Mesenchymal stem cell (in vitro differentiated cells and primary cell): Measurements from ENCODE around the gene CARD10.
"Not testable (repeated sequence)": the region's sequence is repeated elsewhere in the genome, so short reads cannot be mapped to it uniquely, and the experiment has no call there.

ENCODE experiments used
- DNase-seq: peaks from one replicate; pipeline ENCODE4 v3.0.0-alpha.2; 2013
- H2AFZ ChIP-seq: one replicate; pipeline ENCODE4 v1.6.1; 2013; ENCODE audit warnings: low read depth, mild to moderate bottlenecking, control low read depth, inconsistent platforms, low read length, moderate library complexity
- H2AK5ac ChIP-seq: 2 replicates; pipeline ENCODE4 v1.6.1; 2013; ENCODE audit warnings: low read length, moderate library complexity, mild to moderate bottlenecking, inconsistent platforms; ENCODE audit not compliant: severe bottlenecking
- H2BK120ac ChIP-seq: one replicate; pipeline ENCODE4 v1.6.1; 2013; ENCODE audit warnings: low read depth, mild to moderate bottlenecking, inconsistent platforms, low read length, moderate library complexity
- H2BK12ac ChIP-seq, 2 experiments: one replicate each; pipeline ENCODE4 v1.6.1; 2013; ENCODE audit warnings: inconsistent platforms in 2 of 2, low read length in 2 of 2, mild to moderate bottlenecking in 2 of 2, moderate library complexity in 2 of 2, control low read depth in 1 of 2
- H2BK15ac ChIP-seq: one replicate; pipeline ENCODE4 v1.6.1; 2013; ENCODE audit warnings: mild to moderate bottlenecking, low read depth, inconsistent platforms; ENCODE audit not compliant: poor library complexity, severe bottlenecking
- H2BK5ac ChIP-seq: 2 replicates; pipeline ENCODE4 v1.6.1; 2013; ENCODE audit warnings: low read depth, mild to moderate bottlenecking, low read length, control low read depth, inconsistent platforms; ENCODE audit not compliant: poor library complexity, severe bottlenecking
- H3K14ac ChIP-seq, 2 experiments: one replicate each; pipeline ENCODE4 v1.6.1; 2013; ENCODE audit warnings: inconsistent platforms in 2 of 2, low read length in 2 of 2, control low read depth in 1 of 2, mild to moderate bottlenecking in 1 of 2, moderate library complexity in 1 of 2
- H3K18ac ChIP-seq, 2 experiments: one replicate each; pipeline ENCODE4 v1.6.1; 2013; ENCODE audit warnings: inconsistent platforms in 2 of 2, low read length in 2 of 2, control low read depth in 1 of 2, low read depth in 1 of 2, mild to moderate bottlenecking in 1 of 2
- H3K23ac ChIP-seq, 2 experiments: one replicate each; pipeline ENCODE4 v1.6.1; 2013; ENCODE audit warnings: inconsistent platforms in 2 of 2, low read length in 2 of 2, mild to moderate bottlenecking in 2 of 2, moderate library complexity in 2 of 2, control low read depth in 1 of 2
- H3K27ac ChIP-seq: 2 replicates; pipeline ENCODE4 v1.5.1; 2013; ENCODE audit warnings: mild to moderate bottlenecking, moderate library complexity, low read length, control low read depth, inconsistent platforms; ENCODE audit not compliant: poor library complexity, severe bottlenecking
- H3K27me3 ChIP-seq, 2 experiments: 2 replicates each; pipeline versions ENCODE4 v1.6.1 to v1.7.0; 2013; ENCODE audit warnings: low read length in 2 of 2, mild to moderate bottlenecking in 2 of 2, moderate library complexity in 2 of 2, control low read depth in 1 of 2, inconsistent platforms in 1 of 2; ENCODE audit not compliant: control insufficient read depth in 1 of 2, insufficient read depth in 1 of 2
- H3K36me3 ChIP-seq, 2 experiments: 2 replicates each; pipeline versions ENCODE4 v1.6.1 to v1.7.0; 2013; ENCODE audit warnings: low read length in 2 of 2, control low read depth in 1 of 2, inconsistent platforms in 1 of 2, low read depth in 1 of 2, mild to moderate bottlenecking in 1 of 2; ENCODE audit not compliant: insufficient read depth in 2 of 2, control insufficient read depth in 1 of 2
- H3K4ac ChIP-seq, 2 experiments: one replicate each; pipeline ENCODE4 v1.6.1; 2013; ENCODE audit warnings: inconsistent platforms in 2 of 2, low read length in 2 of 2, mild to moderate bottlenecking in 2 of 2, moderate library complexity in 2 of 2, control low read depth in 1 of 2, low read depth in 1 of 2
- H3K4me1 ChIP-seq: 2 replicates; pipeline ENCODE4 v1.6.1; 2013; ENCODE audit warnings: low read depth, low read length, control low read depth; ENCODE audit not compliant: control insufficient read depth, insufficient read depth
- H3K4me2 ChIP-seq: 2 replicates; pipeline ENCODE4 v1.6.1; 2013; ENCODE audit warnings: low read length, mild to moderate bottlenecking, inconsistent platforms; ENCODE audit not compliant: poor library complexity, severe bottlenecking
- H3K4me3 ChIP-seq, 2 experiments: 2 replicates each; pipeline versions ENCODE4 v1.5.1 to v1.7.0; 2013; ENCODE audit warnings: low read length in 2 of 2, mild to moderate bottlenecking in 2 of 2, control low read depth in 1 of 2, low read depth in 1 of 2; ENCODE audit not compliant: insufficient read depth in 1 of 2
- H3K79me1 ChIP-seq: replicated peaks from 2 replicates; pipeline ENCODE4 v1.6.1; 2013; ENCODE audit warnings: mild to moderate bottlenecking, control low read depth, low read length, inconsistent platforms; ENCODE audit not compliant: poor library complexity, severe bottlenecking
- H3K9ac ChIP-seq: 2 replicates; pipeline ENCODE4 v1.7.0; 2013; ENCODE audit warnings: mild to moderate bottlenecking, low read length, moderate library complexity
- H3K9me3 ChIP-seq: 2 replicates; pipeline ENCODE4 v1.7.0; 2013; ENCODE audit warnings: mild to moderate bottlenecking, low read length; ENCODE audit not compliant: control insufficient read depth
- H4K8ac ChIP-seq: one replicate; pipeline ENCODE4 v1.6.1; 2013; ENCODE audit warnings: inconsistent platforms, mild to moderate bottlenecking, low read length, moderate library complexity
- H4K91ac ChIP-seq: one replicate; pipeline ENCODE4 v1.6.1; 2013; ENCODE audit warnings: mild to moderate bottlenecking, low read length, inconsistent platforms
- WGBS: methylation state at CpG from one replicate; pipeline ENCODE4 v1.1.7; 2013; ENCODE audit warnings: mixed read lengths; 5-methylcytosine and 5-hydroxymethylcytosine counted together

Gene CARD10

GRCh38 chr22:37470087-37470445 lies 49.1 kb downstream of the CARD10 start:
- H3K79me1 ChIP-seq: no peaks in the 10 kb centered on the region
- H3K4me2 ChIP-seq: no peak overlapping the region
- no peak overlapping the region for H2AK5ac ChIP-seq
- H3K27ac ChIP-seq: no peak overlapping the region
- H2BK120ac ChIP-seq: no peak overlapping the region
- H2BK12ac ChIP-seq: no peak overlapping the region
- H2BK5ac ChIP-seq: no peak overlapping the region
- peaks cover 0 to 32% of the 10 kb centered on the region in 2 experiments for H3K36me3 ChIP-seq
- no peak overlapping the region for H3K4me3 ChIP-seq
- H2AFZ ChIP-seq: no peak overlapping the region
- H3K23ac ChIP-seq: no peak overlapping the region
- WGBS: 77% methylated on average over 5 of the region's 5 CpGs
- H3K18ac ChIP-seq: no peak overlapping the region
- H3K9me3 ChIP-seq: no peaks in the 10 kb centered on the region
- no peak overlapping the region for H4K8ac ChIP-seq
- no peak overlapping the region for H3K14ac ChIP-seq
- DNase-seq: no peak
- peaks cover 0 to 92% of the 10 kb centered on the region in 2 experiments for H3K27me3 ChIP-seq
- H2BK15ac ChIP-seq: no peak overlapping the region
- no peak overlapping the region for H3K9ac ChIP-seq
- no peak overlapping the region for H3K4ac ChIP-seq
- no peak overlapping the region for H4K91ac ChIP-seq
- peaks cover 3% of the 10 kb centered on the region for H3K4me1 ChIP-seq

GRCh38 chr22:37469416-37470086 lies 49.7 kb downstream of the CARD10 start:
- no peak overlapping the region for H4K8ac ChIP-seq
- H2AFZ ChIP-seq: no peak overlapping the region
- no peak overlapping the region for H3K4me3 ChIP-seq
- H3K9me3 ChIP-seq: no peaks in the 10 kb centered on the region
- H2BK12ac ChIP-seq: no peak overlapping the region
- no peak overlapping the region for H2BK15ac ChIP-seq
- H3K27ac ChIP-seq: no peak overlapping the region
- H3K18ac ChIP-seq: no peak overlapping the region
- no peak overlapping the region for H4K91ac ChIP-seq
- H2AK5ac ChIP-seq: no peak overlapping the region
- no peak overlapping the region for H3K4me2 ChIP-seq
- no peak overlapping the region for H3K23ac ChIP-seq
- no peak overlapping the region for H2BK5ac ChIP-seq
- peaks cover 0 to 31% of the 10 kb centered on the region in 2 experiments for H3K36me3 ChIP-seq
- H3K14ac ChIP-seq: no peak overlapping the region
- DNase-seq: no peak
- peaks cover 0 to 90% of the 10 kb centered on the region in 2 experiments for H3K27me3 ChIP-seq
- no peak overlapping the region for H3K4ac ChIP-seq
- no peaks in the 10 kb centered on the region for H3K79me1 ChIP-seq
- no peak overlapping the region for H2BK120ac ChIP-seq
- H3K4me1 ChIP-seq: peaks cover 1% of the 10 kb centered on the region
- no peak overlapping the region for H3K9ac ChIP-seq
- WGBS: 77% methylated on average over 8 of the region's 8 CpGs

GRCh38 chr22:37468201-37468695 lies 51.0 kb downstream of the CARD10 start:
- not testable (repeated sequence) for H3K23ac ChIP-seq, H3K14ac ChIP-seq, H2BK15ac ChIP-seq, H2BK120ac ChIP-seq, H3K27ac ChIP-seq, H2AK5ac ChIP-seq, H3K4me1 ChIP-seq, H2BK5ac ChIP-seq, H3K9me3 ChIP-seq, H3K9ac ChIP-seq, H4K91ac ChIP-seq, H3K4me3 ChIP-seq, H2AFZ ChIP-seq, H3K18ac ChIP-seq, H4K8ac ChIP-seq, H3K79me1 ChIP-seq, H3K4ac ChIP-seq, DNase-seq, H3K4me2 ChIP-seq, H2BK12ac ChIP-seq
- Histone ChIP-seq H3K27me3 (peaks cover 0 to 80% of the 10 kb centered on the region in 2 experiments), H3K36me3 (peaks cover 0 to 26% of the 10 kb centered on the region in 2 experiments)
- WGBS: 86% methylated on average over 14 of the region's 14 CpGs

GRCh38 chr22:37467391-37467955 lies 51.7 kb downstream of the CARD10 start:
- Histone ChIP-seq H3K36me3 (peaks cover 0 to 26% of the 10 kb centered on the region in 2 experiments), H2AFZ (no peak overlapping the region), H3K9me3 (no peaks in the 10 kb centered on the region), H3K23ac (no peak overlapping the region), H2AK5ac (no peak overlapping the region), H3K27me3 (peaks cover 0 to 81% of the 10 kb centered on the region in 2 experiments), H4K8ac (no peak overlapping the region), H3K9ac (no peak overlapping the region), H3K4me3 (no peak overlapping the region), H3K14ac (no peak overlapping the region), H3K4me1 (no peaks in the 10 kb centered on the region), H3K4me2 (no peak overlapping the region), H2BK5ac (no peak overlapping the region), H3K27ac (no peak overlapping the region), H3K4ac (no peak overlapping the region), H2BK120ac (no peak overlapping the region), H2BK12ac (no peak overlapping the region), H3K79me1 (no peaks in the 10 kb centered on the region), H2BK15ac (no peak overlapping the region), H4K91ac (no peak overlapping the region), H3K18ac (no peak overlapping the region)
- 73% methylated on average over 14 of the region's 14 CpGs for WGBS
- no peak for DNase-seq
